HepG2 (cell line): ENCODE measurements around the gene ZMIZ1. TPM values are rescaled to one million over a fixed set of nuclear protein-coding genes. Genes with fewer than 3 reads are reported as not detected.

ENCODE experiments used
- ATAC-seq: fragments of 200-7000 bp; cut with Tn5 transposase; 3 replicates; pipeline ENCODE4 v1.9.1; 2020; ENCODE audit warnings: mild to moderate bottlenecking, moderate library complexity
- BruUV-seq: library from RNA; stranded (reverse); fragments of 400-500 nt; replicated peaks from 2 replicates; lab custom pipeline; 2021; lab: Mats Ljungman, UMichigan
- CTCF ChIA-PET: fragments of 300-600 bp; formaldehyde crosslinking; extraction: SDS; loops from one replicate; lab custom pipeline; 2021; ENCODE audit warnings: low total read pairs, inconsistent platforms, low intra/inter-chr PET ratio; lab: Yijun Ruan, JAX
- POLR2A ChIA-PET: fragments of 350-600 bp; sonication (Branson Sonifier 250); formaldehyde crosslinking; loops from one replicate; lab custom pipeline; 2020; ENCODE audit warnings: antibody characterized with exemption, inconsistent platforms; lab: Yijun Ruan, JAX
- DNase-seq: peaks from one replicate; pipeline ENCODE4 v3.0.0-alpha.2; 2015; ENCODE audit warnings: low spot score
- FAIRE-seq: peaks from 3 replicates; lab custom pipeline; 2011; peaks lifted over from hg19 to GRCh38; lab: Jason Lieb, UNC
- H2AFZ ChIP-seq: one replicate; pipeline ENCODE4 v1.6.1; 2011; ENCODE audit warnings: low read length, inconsistent platforms
- H3K27ac ChIP-seq: fragments of 300-600 bp; 3 replicates; pipeline ENCODE4 v1.8.0; 2011; ENCODE audit warnings: mixed run types, mild to moderate bottlenecking, mixed read lengths, low read length, inconsistent platforms; ENCODE audit not compliant: insufficient read depth; ENCODE audit errors: extremely low read length
- H3K27me3 ChIP-seq, 2 experiments: fragments of 200-600 bp in 1 of 2; 2 replicates in 1 of 2; 3 replicates in 1 of 2; pipeline versions ENCODE4 v1.6.0 to v1.8.0; 2011; ENCODE audit warnings: low read length in 2 of 2, mild to moderate bottlenecking in 2 of 2, moderate library complexity in 2 of 2, inconsistent platforms in 1 of 2; ENCODE audit not compliant: insufficient read depth in 2 of 2, control insufficient read depth in 1 of 2
- H3K36me3 ChIP-seq, 2 experiments: fragments of 200-600 bp in 1 of 2; replicated peaks in 1 of 2; 2 replicates in 1 of 2; 3 replicates in 1 of 2; pipeline versions ENCODE4 v1.5.1 to v1.8.0; 2011; ENCODE audit warnings: low read length in 2 of 2, inconsistent platforms in 1 of 2; ENCODE audit not compliant: insufficient read depth in 2 of 2, control insufficient read depth in 1 of 2
- H3K4me1 ChIP-seq: 2 replicates; pipeline ENCODE4 v1.5.1; 2012; ENCODE audit warnings: low read length, inconsistent platforms; ENCODE audit not compliant: insufficient read depth
- H3K4me2 ChIP-seq: 2 replicates; pipeline ENCODE4 v1.6.0; 2011; ENCODE audit warnings: low read depth, low read length, inconsistent platforms
- H3K4me3 ChIP-seq, 3 experiments: fragments of 200-600 bp in 1 of 3; sonication (generic), shearing (Covaris generic) in 1 of 3; replicated peaks in 1 of 3; 2 replicates each; pipeline ENCODE4 v1.5.1; 2011 to 2016; ENCODE audit warnings: low read length in 3 of 3, inconsistent platforms in 2 of 3, low read depth in 2 of 3, mild to moderate bottlenecking in 2 of 3, control low read depth in 1 of 3, mixed read lengths in 1 of 3; ENCODE audit not compliant: insufficient read depth in 1 of 3
- H3K79me2 ChIP-seq: one replicate; pipeline ENCODE4 v1.6.1; 2011; ENCODE audit warnings: low read length, inconsistent platforms; ENCODE audit not compliant: insufficient read depth
- H3K9ac ChIP-seq: 2 replicates; pipeline ENCODE4 v1.6.0; 2011; ENCODE audit warnings: mild to moderate bottlenecking, low read depth, low read length, inconsistent platforms; ENCODE audit not compliant: insufficient read depth
- H3K9me3 ChIP-seq: 2 replicates; pipeline ENCODE4 v1.5.1; 2012; ENCODE audit warnings: mild to moderate bottlenecking, low read length
- H4K20me1 ChIP-seq: 2 replicates; pipeline ENCODE4 v1.6.0; 2011; ENCODE audit warnings: inconsistent platforms, mild to moderate bottlenecking, low read length, moderate library complexity; ENCODE audit not compliant: insufficient read depth
- FOXK1 ChIP-seq: sonication (generic); formaldehyde crosslinking; IDR thresholded peaks from 2 replicates; pipeline ENCODE4 v1.4.0; 2020; ENCODE audit warnings: low read depth, missing genetic modification reagents, borderline replicate concordance
- KLF15 ChIP-seq: sonication (generic); formaldehyde crosslinking; IDR thresholded peaks from 2 replicates; pipeline ENCODE4 v1.8.1; 2023; ENCODE audit warnings: borderline replicate concordance, mild to moderate bottlenecking, inconsistent platforms, missing genetic modification reagents, mixed read lengths
- LCORL ChIP-seq, 2 experiments: fragments of 450-650 bp in 1 of 2; sonication (generic) in 1 of 2; formaldehyde crosslinking in 1 of 2; IDR thresholded peaks; 2 replicates each; pipeline versions ENCODE4 v1.5.0 to v1.6.1; 2017 to 2020; ENCODE audit warnings: antibody characterized with exemption in 1 of 2, missing genetic modification reagents in 1 of 2
- STAG1 ChIP-seq: sonication (generic); formaldehyde crosslinking; IDR thresholded peaks from 2 replicates; pipeline ENCODE4 v1.4.0; 2020; ENCODE audit warnings: missing genetic modification reagents
- ZBTB33 ChIP-seq: sonication (generic); formaldehyde crosslinking; IDR thresholded peaks from 2 replicates; pipeline ENCODE4 v1.4.0; 2020; ENCODE audit warnings: missing genetic modification reagents
- ZNF280D ChIP-seq: sonication (generic); formaldehyde crosslinking; IDR thresholded peaks from 2 replicates; pipeline ENCODE4 v1.5.1; 2020; ENCODE audit warnings: mild to moderate bottlenecking, missing genetic modification reagents
- ZNF333 ChIP-seq: sonication (generic); formaldehyde crosslinking; IDR thresholded peaks from 2 replicates; pipeline ENCODE4 v1.4.0; 2020; ENCODE audit warnings: mild to moderate bottlenecking, missing genetic modification reagents, borderline replicate concordance
- ZNF629 ChIP-seq: sonication (generic); formaldehyde crosslinking; conservative IDR thresholded peaks from 2 replicates; pipeline ENCODE4 v1.5.0; 2020; ENCODE audit warnings: missing genetic modification reagents
- ZNF772 ChIP-seq: sonication (generic); formaldehyde crosslinking; IDR thresholded peaks from 2 replicates; pipeline ENCODE4 v1.5.0; 2020; ENCODE audit warnings: mild to moderate bottlenecking, missing genetic modification reagents
- ZSCAN31 ChIP-seq: sonication (generic); formaldehyde crosslinking; IDR thresholded peaks from 2 replicates; pipeline ENCODE4 v1.5.0; 2020; ENCODE audit warnings: low read depth, mild to moderate bottlenecking, missing genetic modification reagents
- WGBS: methylation state at CpG from one replicate; pipeline ENCODE4 v1.1.6; 2017; ENCODE audit warnings: low lambda C conversion rate; 5-methylcytosine and 5-hydroxymethylcytosine counted together
- in situ Hi-C: cut with HindIII; loops from 2 replicates; pipeline ENCODE4 v1.10.0; 2017; ENCODE audit warnings: low pct_unique_long_range_greater_than_20kb; ENCODE audit not compliant: extremely low pct_ligation_motif_present
- intact Hi-C: fragments of 100-400 bp; cut with micrococcal nuclease; formaldehyde crosslinking; loops from one replicate; pipeline ENCODE4 v1.10.0; 2022; ENCODE audit not compliant: unreplicated experiment
- polyA plus RNA-seq, 8 experiments: library from polyadenylated mRNA; depleted of rRNA in 3 of 8; stranded (reverse) in 7 of 8; unstranded in 1 of 8; fragments of >200 nt; fragmentation: Illumina TruSeq in 4 of 8; extraction: Trizol in 4 of 8; gene quantifications; 2 replicates each; pipeline versions ENCODE4 v1.2.1 to v1.2.3, GENCODE V29; 2011 to 2016; ENCODE audit warnings: low read depth in 4 of 8, missing spikeins in 1 of 8, mixed read lengths in 1 of 8; ENCODE audit not compliant: insufficient read depth in 1 of 8
- total RNA-seq, 5 experiments: library from RNA; depleted of rRNA; stranded (reverse); fragments of >200 nt; fragmentation: Illumina TruSeq; extraction: Trizol; gene quantifications; 2 replicates each; pipeline ENCODE4 v1.2.3, GENCODE V29; 2016; ENCODE audit warnings: low read depth in 1 of 5
- TF ChIP-seq, protein P1 (sequence below): sonication (generic); formaldehyde crosslinking; IDR thresholded peaks from 2 replicates; pipeline ENCODE4 v1.9.0; 2021; ENCODE audit warnings: missing genetic modification reagents, mild to moderate bottlenecking, borderline replicate concordance

The ZMIZ1 gene
- total and polyA plus RNA-seq, 2 of the 13 experiments (the other 11 are each of a cell fraction or from before 2014, with no cell fraction given) = 5.3 to 10.2 TPM

DNA sequence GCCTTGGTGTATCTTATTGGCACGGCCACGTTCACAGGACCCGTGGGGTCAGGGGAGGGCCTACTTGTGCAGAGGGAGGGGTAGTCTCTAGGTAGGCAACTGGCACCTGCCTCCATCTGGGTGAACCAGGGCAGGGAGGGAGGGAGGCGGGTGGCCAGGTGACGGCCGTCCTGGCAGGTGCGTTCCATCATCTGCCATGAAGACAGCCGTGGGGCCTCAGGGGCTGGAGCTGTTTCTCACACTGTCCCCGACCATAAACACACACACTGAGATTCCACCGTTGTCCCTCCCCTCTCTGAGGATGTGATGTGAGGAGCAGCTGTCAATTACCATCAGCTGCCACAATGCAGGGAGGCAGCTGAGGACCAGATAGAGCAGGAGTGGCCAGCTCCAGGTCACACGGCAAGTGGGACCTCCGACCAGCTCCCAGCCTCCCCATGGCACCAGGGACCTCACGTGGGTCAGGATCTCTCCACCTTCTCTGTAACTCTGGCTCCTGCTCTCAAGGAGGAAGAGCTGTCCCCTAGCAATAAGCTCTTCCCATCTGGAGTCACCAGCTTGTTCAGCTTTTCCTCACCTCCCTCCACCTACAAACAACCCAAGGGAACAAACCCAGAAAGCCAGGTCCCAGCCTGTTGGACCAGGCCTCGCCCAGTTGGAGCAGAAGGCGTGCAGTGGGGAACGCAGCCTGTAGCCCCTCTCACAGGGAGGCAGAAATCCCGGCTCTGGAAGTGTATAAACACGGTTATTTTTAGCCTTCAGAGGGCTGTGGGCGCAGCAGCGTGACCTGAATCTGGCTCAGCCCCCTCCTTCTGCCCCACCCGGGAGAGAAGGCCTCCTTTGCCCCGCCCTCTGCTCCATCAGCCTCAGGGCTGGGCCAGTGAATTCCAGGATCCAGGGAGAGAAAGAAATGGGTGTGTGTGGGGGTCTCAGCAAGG lies 33.1 kb downstream of the ZMIZ1 start (continued):
- TF ChIP-seq ZNF280D (no peak), FOXK1 (no peak), ZNF772 (CRISPR knock-in tag) (no peak), STAG1 (no peak), ZNF333 (CRISPR knock-in tag) (no peak), ZSCAN31 (CRISPR knock-in tag) (no peak)
- TF ChIP-seq, protein P1, sequence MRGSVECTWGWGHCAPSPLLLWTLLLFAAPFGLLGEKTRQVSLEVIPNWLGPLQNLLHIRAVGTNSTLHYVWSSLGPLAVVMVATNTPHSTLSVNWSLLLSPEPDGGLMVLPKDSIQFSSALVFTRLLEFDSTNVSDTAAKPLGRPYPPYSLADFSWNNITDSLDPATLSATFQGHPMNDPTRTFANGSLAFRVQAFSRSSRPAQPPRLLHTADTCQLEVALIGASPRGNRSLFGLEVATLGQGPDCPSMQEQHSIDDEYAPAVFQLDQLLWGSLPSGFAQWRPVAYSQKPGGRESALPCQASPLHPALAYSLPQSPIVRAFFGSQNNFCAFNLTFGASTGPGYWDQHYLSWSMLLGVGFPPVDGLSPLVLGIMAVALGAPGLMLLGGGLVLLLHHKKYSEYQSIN (CRISPR knock-in tag) = no peak

DNA sequence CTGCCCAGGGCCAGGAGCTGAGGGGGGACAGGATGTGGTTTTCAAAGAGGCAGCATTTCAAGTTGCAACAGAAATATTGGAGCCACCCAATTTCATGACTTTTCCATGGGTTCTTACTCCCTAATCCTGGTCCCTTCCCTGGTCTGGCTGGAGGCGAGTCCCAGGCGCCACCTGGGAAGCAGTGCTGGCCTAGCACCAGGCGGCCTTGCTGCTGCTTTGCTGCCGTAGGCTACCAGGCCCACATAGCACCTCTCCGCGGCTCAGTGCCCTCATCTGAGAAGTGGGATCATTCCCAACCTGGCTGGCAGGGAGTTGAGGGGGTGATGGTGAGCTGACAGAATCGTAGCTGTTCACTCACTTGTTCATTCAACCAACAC lies 33.7 kb downstream of the ZMIZ1 start:
- H3K27me3 ChIP-seq = no peaks in the 10 kb centered on the region
- H3K4me3 ChIP-seq = no peak overlapping the region
- intact Hi-C loops (no loop called here), in situ Hi-C loops (no loop called here)
- POLR2A ChIA-PET = interaction anchor here (1.1 kb wide), 1 partner anchor 8 kb away, joined by 4 read pairs; no protein-coding TSS in a partner anchor
- H3K9ac ChIP-seq = no peak overlapping the region
- H3K9me3 ChIP-seq = no peaks in the 10 kb centered on the region
- ATAC-seq (no peak), FAIRE-seq (no peak), DNase-seq (no peak)
- 96% methylated on average over 3 of the region's 7 CpGs for WGBS
- CTCF ChIA-PET = no interaction called here
- H3K4me2 ChIP-seq = no peak overlapping the region
- no peak overlapping the region for H3K27ac ChIP-seq
- H3K4me1 ChIP-seq = peaks cover 88% of the 10 kb centered on the region
- no peak overlapping the region for H2AFZ ChIP-seq
- H3K36me3 ChIP-seq = peaks cover 1 to 4% of the 10 kb centered on the region in 2 experiments; a peak in 4 of 5 replicates
- H4K20me1 ChIP-seq = peaks cover 97% of the 10 kb centered on the region
- peaks cover 100% of the 10 kb centered on the region for H3K79me2 ChIP-seq
- no TSS peak for BruUV-seq
- TF ChIP-seq LCORL (IDR thresholded peaks at IDR 0.05) (no peak), LCORL (CRISPR knock-in tag; IDR thresholded peaks at IDR 0.05) (no peak), STAG1 (0 out of 2 replicates have a peak, but pooled peaks have one; percentile 5), KLF15 (no peak), ZBTB33 (peak; percentile 90), ZNF629 (CRISPR knock-in tag) (peak; percentile 77)
